ENCODE results near the gene DMKN. TPM values are rescaled to one million over a fixed set of nuclear protein-coding genes. Genes with fewer than 3 reads are reported as not detected.

DMKN gene
- total and polyA plus RNA-seq, 2 of the 8 experiments (the other 6 are each of a cell fraction or from before 2014, with no cell fraction given), result 290 to 330 TPM

- TF ChIP-seq CHD7 (IDR thresholded peaks at IDR 0.05; ENCODE audit: insufficient replicate concordance, low read length), result no peak
- peak in 1 of 2 experiments; percentile 43; a peak in 1 of 3 replicates for TF ChIP-seq POLR2A (IDR thresholded peaks at IDR 0.05; ENCODE audit: control extremely low read depth in 1 of 2, low read depth in 2 of 2, low read length in 2 of 2)
- no peak for TF ChIP-seq TAF1 (IDR thresholded peaks at IDR 0.05; ENCODE audit: low read depth, low read length)
- peak; percentile 44; the same call in 1 of the 2 replicates for TF ChIP-seq POLR2AphosphoS5 (IDR thresholded peaks at IDR 0.05; ENCODE audit: low read depth, low read length)
Observed at GRCh38 chr19:35506011-35506410, 7.4 kb downstream of the DMKN start (continued).

All from H1 (cell line).